Measurements from ENCODE around the gene WFDC5.
"Not testable (repeated sequence)": the region's sequence is repeated elsewhere in the genome, so short reads cannot be mapped to it uniquely, and the experiment has no call there.

Gene WFDC5

GRCh38 chr20:45090481-45090880, 24.5 kb downstream of the WFDC5 start:
- H3K4me3 ChIP-seq (ENCODE audit: low read depth, low read length), result no peak overlapping the region

- H3K4me3 ChIP-seq (ENCODE audit: low read depth, low read length), result no peak overlapping the region
These were observed 26.7 kb downstream of the WFDC5 start for GRCh38 chr20:45088247-45088646.

- H3K4me3 ChIP-seq (ENCODE audit: low read depth, low read length), result no peak overlapping the region
These were observed 27.2 kb downstream of the WFDC5 start for GRCh38 chr20:45087814-45088213.

- H3K4me3 ChIP-seq (ENCODE audit: low read depth, low read length), result no peak overlapping the region
These were observed 27.7 kb downstream of the WFDC5 start for GRCh38 chr20:45087097-45087790.

GRCh38 chr20:45085867-45086266, 29.1 kb downstream of the WFDC5 start:
- no peak overlapping the region for H3K4me3 ChIP-seq (ENCODE audit: low read depth, low read length)

- H3K4me3 ChIP-seq (ENCODE audit: low read depth, low read length), result no peak overlapping the region
These were observed 29.7 kb downstream of the WFDC5 start for GRCh38 chr20:45085289-45085688.

GRCh38 chr20:45083127-45083526, 31.8 kb downstream of the WFDC5 start:
- no peak overlapping the region for H3K4me3 ChIP-seq (ENCODE audit: low read depth, low read length)

- H3K4me3 ChIP-seq (ENCODE audit: low read depth, low read length), result no peak overlapping the region
These were observed 32.5 kb downstream of the WFDC5 start for GRCh38 chr20:45082468-45082867.

GRCh38 chr20:45080867-45081624, 33.9 kb downstream of the WFDC5 start:
- no peak overlapping the region for H3K4me3 ChIP-seq (ENCODE audit: low read depth, low read length)

- no peak overlapping the region for H3K4me3 ChIP-seq (ENCODE audit: low read depth, low read length)
These were observed 37.4 kb downstream of the WFDC5 start for GRCh38 chr20:45077559-45077958.

GRCh38 chr20:45073221-45073620, 41.8 kb downstream of the WFDC5 start:
- no peak overlapping the region for H3K4me3 ChIP-seq (ENCODE audit: low read depth, low read length)

GRCh38 chr20:45072066-45072465, 42.9 kb downstream of the WFDC5 start:
- H3K4me3 ChIP-seq (ENCODE audit: low read depth, low read length), result no peak overlapping the region

GRCh38 chr20:45070932-45071632, 43.9 kb downstream of the WFDC5 start:
- H3K4me3 ChIP-seq (ENCODE audit: low read depth, low read length), result no peak overlapping the region

GRCh38 chr20:45069261-45069660, 45.7 kb downstream of the WFDC5 start:
- no peak overlapping the region for H3K4me3 ChIP-seq (ENCODE audit: low read depth, low read length)

- H3K4me3 ChIP-seq (ENCODE audit: low read depth, low read length), result no peak overlapping the region
These were observed 47.4 kb downstream of the WFDC5 start for GRCh38 chr20:45067558-45067957.

- H3K4me3 ChIP-seq (ENCODE audit: low read depth, low read length), result no peak overlapping the region
These were observed 47.9 kb downstream of the WFDC5 start for GRCh38 chr20:45067087-45067486.

- H3K4me3 ChIP-seq (ENCODE audit: low read depth, low read length), result no peak overlapping the region
These were observed 48.6 kb downstream of the WFDC5 start for GRCh38 chr20:45066372-45066771.

GRCh38 chr20:45064812-45065211, 50.2 kb downstream of the WFDC5 start:
- no peak overlapping the region for H3K4me3 ChIP-seq (ENCODE audit: low read depth, low read length)

- H3K4me3 ChIP-seq (ENCODE audit: low read depth, low read length), result not testable (repeated sequence)
These were observed 51.9 kb downstream of the WFDC5 start for GRCh38 chr20:45063107-45063506.

GRCh38 chr20:45061244-45061643, 53.7 kb downstream of the WFDC5 start:
- no peak overlapping the region for H3K4me3 ChIP-seq (ENCODE audit: low read depth, low read length)

- H3K4me3 ChIP-seq (ENCODE audit: low read depth, low read length), result no peak overlapping the region
These were observed 54.7 kb downstream of the WFDC5 start for GRCh38 chr20:45060294-45060693.

Data from iPS-11a (cell line).